Stimulated activated CD8-positive, alpha-beta memory T cell treated with anti-CD3 and anti-CD28 coated beads, Interleukin-15, amount 100 ng/mL, for 4 hours (primary cell): ENCODE results near the gene LTBP3.

Experiments used
- DNase-seq, 2 donors: peaks; one replicate each; pipeline ENCODE4 v3.0.0-alpha.2; 2020; ENCODE audit warnings: low read depth in 2 of 2

LTBP3 gene

DNA sequence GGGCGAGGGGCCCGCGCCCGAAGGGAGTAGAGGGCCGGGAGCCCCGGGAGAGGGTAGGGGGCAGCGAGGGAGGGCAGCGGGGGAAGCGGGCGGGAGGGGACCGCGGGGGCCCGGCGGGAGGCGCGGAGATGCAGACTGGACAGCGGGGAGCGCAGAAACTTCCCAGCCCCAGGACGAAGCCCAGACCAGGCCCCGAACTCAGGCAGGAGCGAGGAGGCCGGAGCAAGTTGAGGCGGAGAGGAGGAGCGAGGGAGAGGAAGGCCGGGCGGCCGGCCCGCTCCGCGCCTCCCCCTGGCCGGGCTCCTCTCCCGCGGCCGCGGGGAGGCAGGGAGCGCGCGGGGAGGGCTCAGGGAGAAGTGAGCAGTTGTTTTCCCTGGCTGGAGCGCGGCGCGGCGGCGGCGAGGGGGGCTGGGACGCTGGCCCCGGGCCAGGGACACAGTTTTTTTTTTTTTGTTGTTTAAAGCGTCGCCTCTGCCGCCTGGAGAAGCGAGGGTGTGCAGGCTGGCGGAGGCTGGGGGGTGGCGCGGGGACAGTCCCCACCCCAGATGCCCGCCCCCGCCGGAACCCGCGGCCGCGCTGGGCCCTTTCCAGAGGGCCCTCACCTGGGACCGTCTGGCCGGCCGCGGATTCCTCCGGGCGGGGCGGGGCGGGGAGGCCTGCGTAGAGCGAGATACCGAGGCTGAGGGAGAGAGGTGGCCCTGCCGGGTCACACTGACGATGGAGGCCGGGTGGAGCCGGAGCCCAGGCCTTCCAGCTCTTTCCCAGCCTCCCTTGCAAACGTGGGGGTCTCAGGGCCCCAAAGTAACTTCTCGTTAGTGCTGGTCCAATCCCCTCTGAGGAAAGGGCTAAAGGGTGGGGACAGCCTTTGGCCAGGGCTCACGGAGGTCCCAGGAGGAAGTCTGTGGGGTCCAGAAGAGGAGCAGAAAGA lies at the start of gene LTBP3:
TSS of gene LTBP3 (minus strand) at position 358 of the 928 bp plus-strand sequence. CDS start 400 bp downstream, outside the sequence.
- DNase-seq, result peak in 1 of 2 donors; percentile 28

DNA sequence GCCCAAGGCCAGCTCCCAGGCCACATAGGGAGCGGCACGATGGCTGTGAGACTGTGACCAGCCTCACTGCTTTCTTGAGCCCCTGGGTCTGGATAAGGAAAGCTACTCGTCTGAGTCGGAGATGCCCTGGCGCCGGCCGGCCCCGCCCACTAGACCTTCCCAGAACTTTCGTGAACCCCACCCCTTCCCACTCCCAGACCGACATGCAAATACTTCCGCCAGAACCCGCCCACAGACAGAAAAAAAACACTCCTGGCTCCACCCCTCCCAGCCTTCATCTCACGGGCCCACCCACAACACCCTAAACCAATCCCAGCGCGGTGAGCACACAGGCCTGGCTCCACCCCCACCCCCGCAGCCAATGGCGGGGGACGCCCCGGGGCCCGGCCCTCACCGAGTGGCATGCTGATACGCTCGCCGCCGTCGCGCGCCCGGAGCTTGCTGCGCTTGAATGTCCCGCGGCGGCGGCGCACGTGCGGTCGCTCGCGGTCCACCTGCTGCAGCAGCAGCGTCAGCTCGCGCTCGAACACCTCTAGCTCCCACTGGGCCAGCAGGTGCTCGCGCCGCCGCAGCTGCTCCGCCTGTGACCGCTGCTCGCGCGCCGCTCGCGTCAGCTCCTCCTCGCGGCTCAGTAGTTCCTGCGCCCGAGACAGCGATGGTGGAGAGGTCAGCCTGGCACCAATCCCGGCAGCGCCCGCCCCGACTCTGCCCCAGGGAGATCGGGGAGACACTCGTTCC lies 48.9 kb upstream of the LTBP3 start:
- DNase-seq, result no peak

DNA sequence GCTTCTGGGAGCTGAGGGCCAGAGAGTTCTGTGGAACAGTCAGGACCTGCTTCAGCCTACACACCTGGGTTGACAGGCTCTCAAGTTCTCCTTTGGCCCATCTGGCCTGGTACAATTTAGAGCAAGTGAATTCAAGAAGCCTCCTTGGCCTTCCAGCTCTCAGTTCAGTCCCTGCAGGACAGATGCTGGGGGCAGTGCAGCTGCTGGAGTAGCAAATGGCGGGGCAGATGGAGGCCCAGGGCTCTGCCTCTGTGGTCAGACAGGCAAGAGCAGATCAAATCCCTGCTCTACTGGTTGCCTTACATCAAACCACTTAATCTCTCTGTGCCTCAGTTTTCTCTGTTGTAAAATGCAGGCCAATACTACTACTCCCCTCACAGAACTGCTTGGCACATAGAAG lies 46.1 kb upstream of the LTBP3 start:
- DNase-seq, result no peak

DNA sequence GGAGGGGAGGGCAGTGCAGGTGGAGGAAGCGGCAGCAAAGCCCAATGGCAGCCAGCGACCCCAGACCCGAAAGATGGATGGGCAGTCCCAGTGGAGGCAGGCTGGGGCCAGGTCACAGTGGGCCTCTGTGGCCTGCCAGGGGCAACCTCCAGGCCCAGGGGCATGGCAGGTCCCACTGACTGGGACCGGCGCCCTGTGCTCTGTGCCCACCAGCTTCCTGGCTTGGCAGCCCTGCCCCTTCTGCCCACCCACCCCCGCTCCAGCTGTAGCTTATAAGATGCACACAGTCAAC lies 41.7 kb upstream of the LTBP3 start:
- no peak for DNase-seq

DNA sequence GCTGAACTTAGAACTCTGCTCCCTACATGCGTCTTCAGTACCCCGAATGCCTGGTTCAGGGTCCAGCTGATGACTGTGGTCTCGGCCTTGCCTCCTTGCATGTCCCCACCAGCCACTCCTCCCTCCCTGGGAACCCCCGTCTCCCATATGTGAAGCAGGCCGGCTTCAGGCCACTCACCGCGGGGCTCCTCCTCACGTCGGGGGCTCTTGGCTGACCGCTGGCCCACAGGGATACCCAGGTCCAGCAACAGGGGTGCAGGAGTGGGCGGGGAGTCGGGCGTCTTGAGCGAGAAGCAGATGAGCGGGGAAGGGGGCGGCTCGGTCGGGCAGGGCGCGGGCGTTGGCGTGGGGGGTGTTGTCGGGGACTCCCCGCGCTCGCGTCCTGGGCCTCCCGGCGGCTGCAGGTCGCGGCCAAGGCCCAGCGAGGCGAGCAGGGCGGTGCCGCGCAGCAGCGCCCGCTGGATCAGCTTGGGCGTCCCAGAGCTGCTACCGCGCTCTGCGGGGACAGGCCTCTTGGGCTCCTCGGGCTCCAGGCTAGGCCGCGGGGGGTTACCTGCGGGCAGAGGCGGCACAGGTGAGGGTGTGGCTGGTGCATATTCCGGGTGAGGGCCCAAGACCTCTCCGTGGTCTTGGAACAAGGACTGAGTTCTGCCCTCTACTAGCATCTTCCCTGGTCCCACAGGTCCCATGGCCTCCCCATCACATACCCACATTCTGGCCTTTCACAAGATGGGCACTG lies 41.2 kb upstream of the LTBP3 start:
- DNase-seq, result no peak

DNA sequence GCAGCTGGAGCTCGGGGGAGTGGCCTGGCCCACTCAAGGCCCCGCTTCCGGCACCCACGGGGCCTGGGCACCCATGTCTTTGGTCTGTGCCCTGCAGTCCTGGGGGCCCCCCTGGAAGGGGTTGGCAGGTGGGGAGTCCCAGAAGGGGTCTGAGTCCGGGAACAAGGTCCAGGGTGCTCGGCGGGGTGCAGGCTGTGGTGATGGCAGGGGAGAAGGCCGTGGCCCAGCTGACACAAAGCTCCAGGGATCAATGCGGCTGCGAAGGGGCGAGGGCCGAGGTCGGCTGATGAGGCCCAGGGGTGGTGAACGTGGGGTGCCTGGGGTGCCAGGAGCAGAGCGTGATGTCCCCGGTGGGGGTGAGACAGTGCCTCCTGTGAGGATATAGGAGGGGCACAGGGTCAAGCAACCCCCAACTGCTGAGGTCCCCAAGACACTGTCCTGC lies 40.1 kb upstream of the LTBP3 start:
- DNase-seq, result no peak

DNA sequence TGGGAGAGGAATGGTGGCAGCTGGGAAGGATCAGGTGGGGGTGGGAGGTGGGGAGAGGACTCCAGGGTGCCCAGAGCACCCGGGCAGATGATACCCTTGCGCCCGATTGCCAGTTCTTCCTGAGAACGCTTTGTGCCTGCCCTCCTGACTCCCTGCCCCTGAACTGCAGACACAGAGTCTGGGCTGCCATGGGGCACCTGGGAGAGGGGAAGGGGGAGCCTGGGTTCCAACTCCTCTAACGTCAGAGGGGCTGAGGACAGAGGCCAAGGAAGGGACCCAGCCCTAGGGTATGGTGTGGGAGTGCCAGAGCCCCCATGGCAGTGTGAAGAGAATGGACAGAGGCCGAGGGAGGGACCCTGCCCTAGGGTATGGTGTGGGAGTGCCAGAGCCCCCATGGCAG lies 38.4 kb upstream of the LTBP3 start:
- DNase-seq, result no peak

DNA sequence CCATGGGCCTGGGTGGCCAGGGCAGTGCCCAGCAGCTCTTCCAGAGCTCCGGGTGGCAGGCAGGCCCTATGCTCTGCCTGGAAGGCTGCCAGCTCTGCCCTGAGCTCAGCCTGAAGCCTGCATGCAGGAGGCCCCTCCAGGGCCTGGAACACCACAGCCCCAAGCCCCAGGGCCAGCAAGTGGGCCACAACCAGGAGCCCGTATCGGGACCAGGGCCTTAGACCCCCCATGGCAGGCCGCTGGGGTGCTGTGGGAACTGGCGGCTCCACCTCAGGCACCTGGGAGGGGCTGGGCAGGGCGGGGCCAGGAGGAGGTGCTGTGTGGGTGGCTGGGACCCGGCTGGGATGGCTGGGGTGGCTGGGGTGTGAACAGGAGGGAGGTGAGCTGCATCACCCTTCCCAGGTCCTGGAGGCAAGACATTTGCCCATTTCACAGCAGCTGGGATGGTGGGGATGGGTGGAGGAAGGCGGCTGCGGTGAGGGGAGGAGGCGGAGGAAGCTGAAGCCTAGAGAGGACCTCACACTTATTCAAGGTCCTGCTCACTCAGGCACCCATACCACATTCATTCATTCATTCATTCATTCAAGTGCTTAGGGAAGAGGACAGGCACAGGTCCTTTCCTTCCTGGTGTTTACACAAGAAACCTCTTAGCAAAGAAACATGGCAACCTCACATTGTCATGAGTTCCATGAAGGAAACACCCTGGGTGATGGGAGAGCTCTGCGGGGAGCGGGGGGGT lies 37.6 kb upstream of the LTBP3 start, which contains the start of gene KCNK7:
TSS of gene KCNK7 (minus strand) at position 258 of the 739 bp plus-strand sequence. CDS start at position 230, 28 bp downstream.
- DNase-seq, result no peak

DNA sequence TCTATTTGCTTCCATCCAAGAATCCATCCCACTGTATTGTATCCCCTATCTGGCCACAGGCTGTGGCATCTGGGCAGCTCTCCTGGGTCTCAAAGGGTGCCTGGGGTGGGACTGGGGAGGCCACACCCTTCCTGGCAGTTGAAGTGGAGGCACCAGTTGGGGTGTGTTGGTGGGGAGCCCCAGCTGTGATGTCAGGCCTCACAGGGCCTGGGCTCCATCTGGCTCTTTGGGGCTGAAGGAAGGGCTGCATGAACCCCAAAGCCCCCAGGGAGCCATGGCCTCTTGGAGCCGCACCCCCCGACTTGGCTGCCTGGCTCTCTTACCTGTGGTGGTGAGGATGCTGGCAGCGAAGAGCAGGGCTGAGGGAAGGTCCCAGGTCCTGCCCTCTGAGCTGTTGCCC lies 37.0 kb upstream of the LTBP3 start:
- DNase-seq, result no peak

DNA sequence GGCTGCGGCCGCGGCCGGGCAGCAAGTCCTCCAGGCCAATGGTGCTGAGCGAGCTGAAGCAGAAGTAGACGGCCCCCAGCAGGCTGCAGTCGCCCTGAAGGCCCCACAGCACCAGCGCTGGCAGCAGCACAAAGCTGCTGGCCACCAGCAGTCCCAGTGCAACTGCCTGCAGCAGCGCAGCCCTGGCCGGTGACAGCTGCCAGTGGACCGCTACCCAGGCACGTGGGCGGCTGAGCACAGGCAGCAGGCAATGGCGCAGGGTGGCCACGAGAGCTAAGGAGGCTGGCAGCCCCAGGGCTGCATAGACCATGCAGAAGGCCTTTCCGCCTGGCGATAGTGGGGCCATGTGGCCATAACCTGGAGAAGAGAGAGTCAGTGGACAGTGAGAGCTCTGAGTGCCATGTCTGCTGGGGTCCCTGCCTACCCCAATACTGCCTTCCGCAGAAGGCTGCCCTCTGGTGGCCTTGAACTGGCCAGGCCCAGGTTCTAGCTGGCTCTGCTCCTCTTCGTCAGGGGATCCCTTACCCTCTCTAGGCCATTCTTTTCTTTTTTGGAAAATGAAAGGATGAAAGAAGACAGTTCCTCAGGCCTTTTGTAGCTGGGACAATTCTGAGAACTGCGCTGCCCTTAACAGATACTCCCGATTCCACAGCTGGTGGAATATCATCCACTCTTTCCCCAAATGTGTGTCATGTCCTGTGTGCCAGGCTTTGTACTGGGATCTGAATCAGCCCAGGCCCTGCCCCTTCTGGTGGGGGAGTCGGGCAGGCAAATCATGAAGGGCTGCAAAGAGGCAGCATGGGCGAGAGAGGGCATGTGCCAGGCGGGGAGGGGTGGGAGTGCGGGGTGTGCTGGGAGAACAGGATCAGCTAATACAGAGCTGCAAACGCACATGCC lies 35.6 kb upstream of the LTBP3 start:
- DNase-seq, result no peak

DNA sequence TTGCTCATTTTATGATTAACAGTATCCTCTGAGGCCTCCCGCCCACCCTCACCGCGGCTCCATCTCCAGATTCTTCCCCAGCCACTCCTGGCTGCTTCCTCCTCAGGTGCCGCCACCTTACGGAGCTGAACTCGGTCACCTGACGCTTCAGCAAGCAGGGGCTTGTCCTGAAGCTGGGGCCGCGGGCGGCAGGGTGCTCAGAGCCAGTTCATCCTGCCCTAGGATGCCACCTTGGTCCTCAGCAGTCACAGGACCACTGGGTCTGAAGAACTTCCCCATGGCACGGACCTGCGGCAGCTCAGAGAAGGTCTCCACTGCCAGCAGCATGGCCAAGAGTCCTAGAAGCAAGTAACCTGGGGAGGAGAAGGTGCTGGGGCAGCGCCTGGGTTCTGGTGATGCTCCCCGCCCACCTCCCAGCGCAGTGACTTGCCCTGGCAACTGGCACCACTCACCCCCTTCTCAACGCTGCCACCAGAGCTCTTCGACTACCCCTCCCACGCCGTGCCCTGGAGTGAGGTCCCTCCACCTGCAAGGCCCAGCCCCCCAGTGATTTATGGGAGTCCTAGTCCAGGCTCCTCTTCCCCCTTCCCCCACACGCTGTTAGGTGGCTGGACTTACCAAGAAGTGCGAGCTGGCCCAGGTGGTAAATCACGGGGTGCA lies 34.8 kb upstream of the LTBP3 start:
- no peak for DNase-seq

DNA sequence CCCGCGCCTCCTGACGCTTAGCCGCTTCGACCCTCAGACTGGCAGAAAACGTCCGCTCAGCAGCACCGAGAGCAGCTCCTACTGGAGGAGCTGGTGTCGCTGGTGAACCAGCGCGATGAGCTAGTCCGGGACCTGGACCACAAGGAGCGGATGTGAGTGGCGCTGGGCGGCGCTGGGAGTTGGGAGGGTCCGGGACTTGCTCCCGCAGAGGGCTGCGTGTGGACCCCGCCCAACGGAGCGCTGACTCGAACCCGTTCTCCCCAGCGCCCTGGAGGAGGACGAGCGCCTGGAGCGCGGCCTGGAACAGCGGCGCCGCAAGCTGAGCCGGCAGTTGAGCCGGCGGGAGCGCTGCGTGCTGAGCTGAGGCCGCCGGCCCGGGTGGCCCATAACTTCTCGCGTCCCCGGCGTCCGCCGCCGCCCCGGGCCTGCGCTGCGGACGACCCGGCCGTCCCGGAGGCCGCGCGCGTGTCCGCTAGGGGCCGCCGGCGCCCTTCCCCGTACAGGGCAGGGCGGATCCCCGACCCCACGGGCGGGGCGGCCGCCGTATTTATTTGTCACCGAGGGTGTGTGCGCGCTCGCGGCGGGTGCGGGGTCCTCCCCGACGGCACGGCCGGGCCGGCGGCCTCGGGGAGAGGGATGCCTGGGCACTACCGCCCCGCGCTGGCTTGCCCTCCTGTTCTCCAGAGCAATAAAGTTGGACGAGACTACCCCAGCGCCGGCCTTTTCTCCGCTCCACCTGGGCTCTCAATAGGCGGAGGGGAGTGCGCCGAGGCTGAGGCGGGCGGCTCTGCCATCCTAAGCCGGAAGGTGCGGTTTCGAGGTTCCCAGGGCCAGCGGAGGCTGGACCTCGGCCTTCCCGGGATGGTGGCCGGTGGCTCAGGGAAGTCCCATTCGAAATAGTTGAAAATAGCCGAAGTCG lies 34.0 kb upstream of the LTBP3 start:
- DNase-seq, result no peak

DNA sequence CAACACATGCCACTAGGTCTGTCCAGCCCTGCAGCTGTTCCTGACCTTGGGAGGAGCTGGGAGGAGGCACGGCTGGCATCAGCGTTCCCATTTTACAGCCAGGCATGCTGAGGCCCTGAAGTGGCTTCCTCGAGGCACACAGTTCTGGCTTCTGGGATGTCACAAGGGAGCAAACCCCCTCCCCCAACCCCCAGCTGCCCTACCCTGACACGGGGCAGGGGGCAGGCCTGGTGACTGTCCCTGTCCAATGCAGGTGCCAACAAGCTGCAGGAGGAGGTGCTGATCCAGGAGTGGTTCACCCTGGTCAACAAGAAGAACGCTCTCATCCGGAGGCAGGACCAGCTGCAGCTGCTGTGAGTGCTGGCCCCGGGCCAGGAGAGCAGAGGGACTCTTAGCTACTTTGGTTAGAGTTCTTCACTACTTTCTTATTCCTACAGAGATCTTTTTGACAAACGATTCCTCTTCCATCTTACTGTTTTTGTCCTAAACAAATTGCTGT lies 32.1 kb upstream of the LTBP3 start:
- no peak for DNase-seq

DNA sequence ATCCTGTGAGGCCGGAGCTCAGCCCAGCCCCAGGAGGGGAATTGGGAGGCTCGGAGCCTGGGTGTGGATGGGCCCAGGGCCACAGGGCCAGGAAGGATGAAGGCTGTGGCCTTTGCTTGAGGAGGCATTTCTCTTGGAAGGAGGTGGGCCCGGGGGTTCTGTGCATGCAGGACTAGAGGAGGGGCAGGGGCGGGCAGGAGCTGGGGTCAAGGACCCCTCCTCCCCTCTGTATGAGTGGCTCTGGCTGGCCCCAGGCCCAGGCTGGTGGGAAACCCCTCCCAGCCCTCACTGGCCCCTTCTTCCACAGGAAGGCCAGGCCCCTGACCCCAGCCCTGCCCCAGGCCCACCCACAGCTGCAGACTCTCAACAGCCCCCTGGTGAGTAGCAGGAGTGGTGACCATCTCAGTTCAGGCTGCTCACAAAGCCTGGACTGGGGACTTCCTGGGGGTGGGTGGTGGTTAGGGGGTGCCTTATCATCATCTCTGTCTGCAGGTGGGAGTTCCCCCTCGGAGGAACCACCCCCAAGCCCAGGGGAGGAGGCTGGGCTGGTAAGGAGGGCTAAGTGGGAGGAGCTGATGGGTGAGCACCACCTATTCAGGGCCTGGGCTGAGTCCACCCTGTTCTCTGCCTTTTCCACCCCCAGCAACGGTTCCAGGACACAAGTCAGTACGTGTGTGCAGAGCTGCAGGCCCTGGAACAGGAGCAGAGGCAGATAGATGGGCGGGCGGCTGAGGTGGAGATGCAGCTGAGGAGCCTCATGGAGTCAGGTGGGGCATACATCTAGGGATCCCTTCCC lies 31.5 kb upstream of the LTBP3 start:
- no peak for DNase-seq

DNA sequence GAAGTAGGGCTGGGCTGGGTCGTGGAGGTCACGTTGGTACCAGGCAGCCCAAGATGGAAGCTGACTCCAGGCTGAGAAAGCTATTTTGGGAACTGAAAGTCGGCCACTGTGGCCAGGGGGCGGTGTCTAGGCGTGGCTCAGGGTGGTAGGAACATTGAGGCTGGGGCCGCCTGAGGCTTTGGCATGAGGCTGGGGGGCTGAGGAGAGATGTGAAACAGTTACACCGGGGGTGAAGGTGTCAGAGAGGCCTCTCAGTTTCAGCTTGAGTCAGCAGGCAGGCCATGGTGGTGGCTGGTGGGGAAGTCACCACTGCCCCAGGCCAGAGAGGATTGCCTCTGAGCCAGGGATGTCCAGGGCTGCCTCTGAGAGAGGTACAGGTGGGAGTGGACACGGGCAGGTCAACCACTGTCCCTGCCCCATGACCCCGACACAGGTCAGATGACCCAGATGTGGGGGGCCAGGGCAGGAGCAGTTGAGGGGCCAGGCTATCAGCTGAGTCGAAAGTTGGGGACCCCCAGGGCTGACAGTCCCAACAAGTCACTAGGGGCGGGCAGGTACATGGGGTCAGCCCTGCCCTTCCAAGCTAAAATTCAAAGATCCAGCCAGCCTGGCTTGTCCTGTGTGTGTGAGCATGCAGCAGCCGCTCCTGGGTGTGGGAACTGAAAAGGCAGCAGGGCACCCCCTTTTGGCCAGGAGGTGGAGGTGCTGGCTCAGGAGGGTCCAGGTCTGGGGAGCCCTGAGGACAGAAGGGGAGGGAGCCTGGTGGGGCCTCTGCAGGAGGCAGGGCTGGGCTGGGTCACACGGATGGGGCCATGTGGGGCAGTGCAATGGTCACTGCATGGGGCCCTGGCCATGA lies 30.3 kb upstream of the LTBP3 start:
- peak; percentile 43 to 57 for DNase-seq

DNA sequence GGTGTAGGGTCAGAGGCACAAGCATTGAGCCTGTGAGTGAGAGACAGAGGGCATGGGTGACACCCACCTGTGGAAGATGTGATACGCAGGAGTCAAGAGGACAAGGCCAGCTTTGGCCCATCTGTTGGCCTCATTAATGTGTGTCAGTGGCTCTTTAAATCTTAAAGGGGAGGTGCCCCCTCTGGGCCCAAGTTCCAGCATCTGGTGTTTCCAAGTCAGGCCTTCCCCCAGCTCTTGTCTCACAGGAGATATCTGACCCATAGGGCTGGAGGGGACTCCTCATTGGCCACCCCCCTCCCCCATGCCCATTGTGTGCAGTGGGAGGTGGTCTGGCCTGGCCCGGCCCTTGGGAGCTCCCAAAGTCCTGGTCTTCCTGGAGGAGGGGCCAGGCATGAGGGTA lies 28.5 kb upstream of the LTBP3 start:
- DNase-seq, result no peak

DNA sequence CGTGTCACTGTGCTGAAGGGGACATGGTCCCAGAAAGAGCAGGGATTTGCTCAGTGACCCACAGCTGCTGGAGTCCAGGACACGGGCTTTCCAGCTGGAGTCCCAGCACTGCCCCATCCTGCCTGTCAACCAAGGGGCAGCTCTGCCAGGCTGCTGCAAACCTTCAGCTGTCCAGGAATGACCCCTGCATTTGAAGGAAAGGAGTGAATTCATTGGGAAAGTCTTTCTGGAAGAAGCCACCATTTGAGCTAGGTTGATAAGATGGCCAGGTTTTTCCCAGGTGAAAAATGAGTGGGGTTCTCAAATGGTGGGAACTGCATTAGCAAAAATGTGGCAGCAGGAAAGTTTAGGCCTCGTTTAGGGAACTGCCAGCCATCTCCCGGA lies 28.1 kb upstream of the LTBP3 start:
- no peak for DNase-seq
